Measurements from ENCODE around the gene POLR2E.

The POLR2E gene

DNA sequence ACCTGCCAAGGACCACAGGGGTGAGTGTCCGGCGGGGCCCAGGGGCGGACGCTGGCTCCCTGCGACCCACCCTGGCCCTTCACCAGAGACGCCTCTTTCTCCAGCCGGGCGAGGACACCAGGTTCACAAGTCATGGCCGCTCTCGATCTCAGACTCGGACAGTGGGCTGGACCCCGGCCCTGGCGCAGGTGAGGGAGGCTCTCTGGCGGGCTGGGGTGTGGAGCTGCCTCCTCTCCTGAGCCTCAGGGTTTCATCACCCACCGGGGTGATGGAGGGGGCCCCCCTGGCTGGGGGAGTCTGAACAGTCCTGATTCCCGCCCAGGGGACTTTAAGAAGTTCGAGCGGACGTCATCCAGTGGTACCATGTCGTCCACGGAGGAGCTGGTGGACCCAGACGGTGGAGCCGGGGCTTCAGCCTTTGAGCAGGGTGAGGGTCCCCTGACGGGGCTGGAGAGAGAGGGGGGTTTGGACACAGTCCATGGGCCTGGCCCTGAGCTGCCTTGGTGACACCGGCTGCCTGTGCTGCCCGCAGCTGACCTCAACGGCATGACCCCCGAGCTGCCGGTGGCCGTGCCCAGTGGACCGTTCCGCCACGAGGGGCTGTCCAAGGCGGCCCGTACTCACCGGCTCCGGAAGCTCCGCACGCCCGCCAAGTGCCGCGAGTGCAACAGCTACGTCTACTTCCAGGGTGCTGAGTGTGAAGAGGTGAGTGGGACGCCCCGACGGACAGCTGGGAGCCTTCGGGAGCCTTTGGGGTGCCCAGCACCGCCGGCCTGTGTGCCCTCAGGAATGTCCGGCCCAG lies 14.6 kb downstream of the POLR2E start:
- no peak for DNase-seq (ENCODE audit: low read depth)

DNA sequence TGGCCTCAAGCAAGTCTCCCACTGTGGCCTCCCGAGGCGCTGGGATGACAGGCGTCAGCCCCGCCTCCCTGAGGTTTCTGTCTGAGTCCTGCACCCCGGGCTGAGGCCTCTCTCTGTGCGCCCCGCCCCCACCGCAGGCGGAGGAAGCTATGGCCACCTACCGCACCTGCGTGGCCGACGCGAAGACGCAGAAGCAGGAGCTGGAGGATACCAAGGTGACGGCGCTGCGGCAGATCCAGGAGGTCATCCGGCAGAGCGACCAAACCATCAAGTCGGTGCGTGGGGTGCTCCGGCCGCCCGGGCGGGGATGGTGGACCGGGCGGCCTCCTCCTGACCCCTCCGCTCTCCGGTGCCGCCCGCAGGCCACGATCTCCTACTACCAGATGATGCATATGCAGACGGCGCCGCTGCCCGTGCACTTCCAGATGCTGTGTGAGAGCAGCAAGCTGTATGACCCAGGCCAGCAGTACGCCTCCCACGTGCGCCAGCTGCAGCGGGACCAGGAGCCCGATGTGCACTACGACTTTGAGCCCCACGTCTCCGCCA lies 15.5 kb downstream of the POLR2E start:
- DNase-seq (ENCODE audit: low read depth): no peak

DNA sequence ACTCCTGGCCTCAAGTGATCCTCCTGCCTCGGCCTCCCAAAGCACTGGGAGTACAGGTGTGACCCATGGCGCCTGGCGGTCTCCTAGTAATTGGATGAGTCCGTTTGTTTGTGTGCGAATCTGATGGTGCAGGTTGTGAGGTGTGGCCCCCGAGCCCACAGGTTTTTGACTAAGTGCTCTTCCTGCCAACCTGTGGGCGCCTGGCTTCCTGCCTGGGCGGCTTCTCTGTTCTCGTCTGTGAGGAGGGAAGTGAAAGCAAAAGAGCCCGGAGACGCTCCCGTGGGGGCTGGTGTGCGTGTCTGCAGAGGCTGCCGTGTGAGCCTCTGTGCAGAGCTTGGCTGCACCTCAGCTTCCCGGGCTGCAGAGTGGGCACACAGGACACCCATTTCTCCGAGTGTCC lies 18.2 kb downstream of the POLR2E start:
- no peak for DNase-seq (ENCODE audit: low read depth)

DNA sequence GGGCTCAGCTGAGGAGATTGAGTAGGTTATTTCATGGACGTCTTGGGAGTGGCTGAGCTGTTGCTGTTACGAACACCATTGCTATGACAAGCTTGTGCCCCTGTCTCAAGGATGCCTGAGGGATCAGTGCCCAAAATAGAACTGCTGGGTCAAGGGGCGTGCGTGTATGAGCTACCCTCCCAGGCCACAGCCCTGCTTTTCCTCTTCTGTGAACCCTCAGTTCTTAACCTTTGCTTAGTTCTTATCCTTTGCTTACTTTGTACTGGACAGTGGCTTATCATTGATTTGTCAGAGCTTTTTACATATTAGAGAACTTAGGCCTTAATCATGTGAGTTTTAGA lies 19.2 kb downstream of the POLR2E start:
- no peak for DNase-seq (ENCODE audit: low read depth)

DNA sequence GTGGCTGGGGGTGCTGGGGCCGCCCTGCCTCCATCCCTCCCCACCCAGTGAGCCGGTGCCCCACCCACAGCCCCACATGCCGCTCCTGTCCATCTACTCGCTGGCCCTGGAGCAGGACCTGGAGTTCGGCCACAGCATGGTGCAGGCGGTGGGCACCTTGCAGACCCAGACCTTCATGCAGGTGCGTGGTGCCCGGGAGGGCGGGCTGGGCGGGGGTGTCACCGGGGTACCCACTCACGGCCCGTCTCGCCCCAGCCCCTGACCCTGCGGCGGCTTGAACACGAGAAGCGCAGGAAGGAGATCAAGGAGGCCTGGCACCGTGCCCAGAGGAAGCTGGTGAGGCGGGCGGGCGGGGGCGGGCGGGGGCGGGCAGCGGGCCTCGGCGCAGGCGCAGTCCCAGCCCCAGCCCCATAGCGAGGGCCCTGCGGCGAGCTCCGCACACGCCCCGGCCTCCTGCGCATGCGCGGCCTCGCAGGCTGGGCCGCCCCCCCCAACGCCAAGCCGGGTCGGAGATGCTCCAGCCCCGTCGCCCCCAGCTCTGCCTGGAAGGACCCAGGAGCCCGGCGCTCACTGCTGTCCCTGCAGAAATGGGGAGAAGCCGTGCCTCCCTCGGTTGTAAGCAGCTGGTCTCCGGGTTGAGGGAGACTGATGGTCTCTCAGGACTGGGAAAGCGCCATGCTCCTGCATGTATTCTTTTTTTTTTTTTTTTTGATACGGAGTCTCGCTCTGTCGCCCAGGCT lies 20.5 kb downstream of the POLR2E start:
- no peak for DNase-seq (ENCODE audit: low read depth)

DNA sequence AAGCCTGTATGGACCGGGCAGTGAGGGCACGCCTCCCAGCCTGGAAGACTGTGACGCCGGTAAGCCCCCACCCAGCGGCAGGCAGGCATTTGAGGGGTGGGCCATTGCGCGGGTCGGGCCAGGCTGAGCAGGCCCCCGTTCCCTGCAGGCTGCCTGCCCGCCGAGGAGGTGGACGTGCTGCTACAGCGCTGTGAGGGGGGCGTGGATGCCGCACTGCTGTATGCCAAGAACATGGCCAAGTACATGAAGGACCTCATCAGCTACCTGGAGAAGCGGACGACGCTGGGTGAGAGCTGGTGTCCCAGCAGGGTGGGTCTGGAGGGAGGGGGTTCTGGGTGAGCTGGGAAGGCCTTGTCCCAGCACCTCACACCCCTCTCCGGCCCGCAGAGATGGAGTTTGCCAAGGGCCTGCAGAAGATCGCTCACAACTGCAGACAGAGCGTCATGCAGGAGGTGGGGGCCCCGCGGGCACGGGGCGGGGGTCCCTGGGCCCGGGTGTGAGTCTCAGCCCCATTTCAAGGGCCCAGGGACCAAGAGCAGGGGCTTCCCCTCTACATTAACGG lies 21.1 kb downstream of the POLR2E start:
- no peak for DNase-seq (ENCODE audit: low read depth)

DNA sequence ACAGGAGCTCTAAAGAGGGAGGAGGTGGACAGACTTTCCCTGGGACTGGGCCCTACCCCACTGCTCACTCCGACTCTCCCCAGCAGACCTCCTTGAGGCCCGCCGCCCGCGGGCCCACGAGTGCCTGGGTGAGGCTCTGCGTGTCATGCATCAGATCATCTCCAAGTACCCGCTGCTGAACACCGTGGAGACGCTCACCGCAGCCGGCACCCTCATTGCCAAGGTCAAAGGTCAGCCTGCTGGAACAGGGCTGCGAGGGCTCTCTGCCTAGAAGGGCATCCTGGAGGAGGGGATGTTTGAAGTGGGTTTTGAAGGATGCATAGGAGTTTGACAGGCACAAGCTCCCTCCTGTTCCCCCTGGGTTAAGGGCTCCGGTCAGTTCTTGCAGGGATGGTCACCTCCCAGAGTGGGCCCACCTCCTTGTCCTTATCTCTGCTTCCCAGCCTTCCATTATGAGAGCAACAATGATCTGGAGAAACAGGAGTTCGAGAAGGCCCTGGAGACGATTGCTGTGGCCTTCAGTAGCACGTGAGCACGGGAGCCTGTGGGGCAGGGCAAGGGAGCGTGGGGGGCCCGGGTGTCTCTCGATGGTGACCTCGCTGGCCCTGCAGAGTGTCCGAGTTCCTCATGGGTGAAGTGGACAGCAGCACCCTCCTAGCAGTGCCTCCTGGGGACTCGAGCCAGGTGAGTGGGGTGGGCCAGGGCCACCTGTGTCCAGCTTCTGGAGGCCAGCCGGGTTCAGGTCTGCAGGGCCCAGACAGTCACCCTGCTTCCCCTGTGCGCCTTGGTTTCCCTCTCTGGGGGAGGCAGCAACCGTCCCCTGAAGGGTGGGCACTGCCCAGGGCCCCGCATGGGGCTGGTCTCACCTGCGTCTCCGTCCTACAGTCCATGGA lies 21.9 kb downstream of the POLR2E start:
- DNase-seq (ENCODE audit: low read depth): no peak

DNA sequence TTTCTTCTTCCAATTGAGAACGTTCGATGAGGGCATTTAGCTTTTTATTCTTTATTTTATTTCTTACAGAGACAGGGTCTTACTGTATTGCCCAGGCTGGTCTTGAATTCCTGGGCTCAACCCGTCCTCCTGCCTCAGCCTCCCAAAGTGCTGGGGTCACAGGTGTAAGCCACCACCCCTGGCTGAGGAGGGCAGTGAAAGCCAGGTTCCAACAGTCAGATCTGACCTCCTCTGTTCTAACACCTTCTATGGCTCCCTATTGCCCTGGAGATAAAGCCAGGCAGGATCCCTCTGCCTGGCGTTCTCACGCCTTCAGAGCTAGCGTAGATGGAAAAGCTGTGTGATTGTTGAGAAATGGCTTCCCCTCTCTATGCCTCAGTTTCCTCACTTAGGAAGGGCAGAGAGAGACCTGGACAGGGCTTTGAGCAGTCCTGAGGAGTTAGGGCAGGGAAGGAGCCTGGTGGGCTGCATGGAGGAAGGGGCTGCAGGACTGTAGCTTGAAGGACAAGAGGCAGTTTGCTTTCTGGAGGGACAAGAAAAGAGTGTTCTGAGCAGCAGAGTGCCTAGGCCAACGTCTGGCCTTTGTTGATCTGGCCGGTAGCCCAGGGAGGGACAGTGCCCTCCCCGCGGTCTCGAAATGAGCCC lies 22.7 kb downstream of the POLR2E start:
- DNase-seq (ENCODE audit: low read depth): no peak

DNA sequence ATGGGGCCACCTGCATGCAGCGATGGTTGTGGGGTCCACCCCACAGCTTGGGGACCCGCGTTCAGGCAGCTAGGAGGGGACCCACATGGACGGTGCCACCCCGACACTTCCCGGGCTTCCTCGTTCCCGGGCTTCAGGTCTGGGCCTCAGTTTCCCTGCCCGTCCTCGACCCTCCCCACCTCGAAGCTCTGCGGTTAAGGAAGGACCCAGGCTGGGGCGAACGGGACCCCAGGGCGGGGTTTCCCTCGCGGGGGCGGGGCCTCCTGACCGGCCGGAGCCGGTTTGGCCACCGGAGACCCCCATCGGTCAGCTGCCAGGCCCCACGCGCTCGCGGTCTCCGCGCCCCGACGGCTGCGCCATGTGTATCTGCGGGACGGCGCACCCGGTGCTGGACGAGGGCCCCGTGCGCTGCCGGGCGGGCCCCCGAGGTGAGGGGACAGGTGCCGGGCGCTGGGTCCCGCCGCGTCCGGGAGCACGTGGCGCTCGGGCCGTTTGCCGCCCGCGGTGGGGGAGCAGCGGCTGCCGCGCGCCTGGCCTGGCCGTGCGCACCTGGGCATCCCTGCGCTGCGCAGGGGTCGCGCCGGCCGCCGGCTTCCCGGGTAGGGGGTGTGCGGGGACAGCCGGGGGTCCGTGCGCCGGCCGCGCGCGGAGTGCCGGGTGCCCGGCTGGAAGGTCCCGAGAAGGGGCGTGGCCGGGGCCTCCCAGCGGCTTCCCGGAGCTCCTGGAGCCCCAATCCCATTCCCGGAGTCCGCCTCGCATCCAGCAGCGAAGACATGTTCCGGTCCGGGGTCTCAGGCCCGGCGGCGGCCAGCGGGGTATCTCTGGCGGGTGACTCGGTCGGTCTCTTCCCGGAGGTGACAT lies 24.0 kb downstream of the POLR2E start:
- no peak for DNase-seq (ENCODE audit: low read depth)

DNA sequence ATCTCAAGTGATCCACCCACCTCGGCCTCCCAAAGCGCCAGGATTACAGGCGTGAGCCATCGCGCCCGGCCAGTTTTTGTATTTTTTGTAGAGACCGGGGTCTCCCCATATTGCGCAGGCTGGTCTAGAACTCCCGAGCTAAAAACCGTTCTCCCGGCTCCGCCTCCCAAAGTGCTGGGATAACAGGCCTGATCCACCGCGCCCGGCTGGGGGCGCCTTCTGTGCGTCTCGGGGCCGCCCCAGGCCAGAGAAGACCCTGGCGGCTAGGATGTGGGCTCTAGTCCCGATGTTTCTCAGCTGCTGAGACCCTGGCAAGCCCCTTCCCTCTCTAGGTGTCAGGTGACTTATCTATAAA lies 24.6 kb downstream of the POLR2E start:
- no peak for DNase-seq (ENCODE audit: low read depth)

DNA sequence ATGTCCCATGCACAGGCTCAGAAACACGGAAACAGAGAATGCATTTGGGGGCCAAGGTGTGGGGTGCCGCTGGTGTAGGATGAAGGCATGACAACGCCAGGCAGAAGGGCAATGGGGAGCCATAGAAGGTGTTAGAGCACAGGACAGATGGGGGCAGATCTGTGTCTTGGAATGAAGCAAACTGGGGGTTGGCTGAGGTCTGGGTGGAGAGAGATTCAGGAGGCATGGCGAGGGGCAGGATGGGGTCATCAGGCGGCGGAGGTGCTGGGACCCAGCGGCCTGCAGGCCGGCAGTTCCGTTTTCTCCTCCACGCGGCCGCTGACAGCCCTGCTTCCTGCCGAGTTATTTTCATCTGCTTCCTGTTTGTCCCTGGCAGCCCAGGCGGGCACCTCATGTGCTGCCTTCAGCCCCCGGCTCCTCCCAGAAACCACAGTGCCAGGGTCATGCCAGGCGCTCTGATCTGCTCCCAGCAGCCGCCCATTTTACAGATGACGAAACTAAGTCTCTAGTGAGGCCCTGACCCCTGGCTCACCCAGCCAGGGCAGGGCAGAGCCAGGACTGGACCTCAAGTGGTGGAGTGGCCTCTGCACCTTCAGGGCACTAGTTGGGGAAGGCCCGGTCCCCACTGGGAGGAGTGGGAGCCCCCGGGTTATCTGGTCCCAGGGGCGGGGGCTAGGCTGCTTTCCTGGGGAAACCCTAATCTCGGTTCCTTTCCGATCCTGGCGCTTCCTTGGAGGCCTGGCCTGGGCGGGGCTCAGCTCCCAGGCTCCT lies 26.0 kb downstream of the POLR2E start:
- no peak for DNase-seq (ENCODE audit: low read depth)

DNA sequence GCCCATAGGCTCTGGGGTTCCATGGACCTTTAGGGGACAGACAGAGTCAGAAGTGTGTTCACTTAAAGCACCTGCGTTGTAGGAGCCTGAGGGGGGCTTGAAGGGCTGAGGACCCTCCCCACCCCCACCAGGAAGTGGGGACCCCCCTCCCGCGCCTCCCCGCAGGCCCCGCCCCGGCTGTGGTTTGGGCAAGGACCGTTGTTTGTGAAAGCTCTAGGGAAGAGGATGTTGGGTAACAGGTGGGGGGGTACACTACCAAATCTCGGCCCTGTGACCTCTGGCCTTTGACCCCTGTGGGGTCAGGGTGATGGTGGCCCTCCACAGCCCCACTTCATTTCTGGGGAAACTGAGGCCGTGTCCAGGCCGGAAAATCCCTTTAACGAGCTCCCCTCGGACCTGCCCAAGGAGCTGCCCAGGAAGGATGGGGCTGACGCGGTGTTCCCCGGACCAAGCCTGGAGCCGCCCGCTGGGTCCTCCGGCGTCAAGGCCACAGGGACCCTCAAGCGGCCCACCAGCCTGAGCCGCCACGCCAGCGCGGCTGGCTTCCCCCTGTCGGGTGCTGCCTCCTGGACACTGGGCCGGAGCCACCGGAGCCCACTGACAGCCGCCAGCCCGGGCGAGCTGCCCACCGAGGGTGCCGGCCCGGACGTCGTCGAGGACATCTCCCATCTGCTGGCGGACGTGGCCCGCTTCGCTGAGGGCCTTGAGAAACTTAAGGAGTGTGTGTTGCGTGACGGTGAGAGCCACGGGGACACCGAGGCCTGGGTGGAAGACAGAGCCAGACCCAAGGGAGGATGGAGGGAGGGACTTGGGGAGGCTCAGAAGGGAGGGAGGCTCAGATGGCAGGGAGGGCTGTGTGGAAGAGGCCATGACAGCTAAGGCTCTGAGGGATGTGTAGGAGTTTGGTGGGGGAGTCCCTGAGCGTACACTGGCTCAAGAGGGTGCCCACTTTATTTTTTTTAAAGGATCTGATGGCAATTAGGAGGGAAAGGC lies 26.9 kb downstream of the POLR2E start:
- DNase-seq (ENCODE audit: low read depth): no peak

DNA sequence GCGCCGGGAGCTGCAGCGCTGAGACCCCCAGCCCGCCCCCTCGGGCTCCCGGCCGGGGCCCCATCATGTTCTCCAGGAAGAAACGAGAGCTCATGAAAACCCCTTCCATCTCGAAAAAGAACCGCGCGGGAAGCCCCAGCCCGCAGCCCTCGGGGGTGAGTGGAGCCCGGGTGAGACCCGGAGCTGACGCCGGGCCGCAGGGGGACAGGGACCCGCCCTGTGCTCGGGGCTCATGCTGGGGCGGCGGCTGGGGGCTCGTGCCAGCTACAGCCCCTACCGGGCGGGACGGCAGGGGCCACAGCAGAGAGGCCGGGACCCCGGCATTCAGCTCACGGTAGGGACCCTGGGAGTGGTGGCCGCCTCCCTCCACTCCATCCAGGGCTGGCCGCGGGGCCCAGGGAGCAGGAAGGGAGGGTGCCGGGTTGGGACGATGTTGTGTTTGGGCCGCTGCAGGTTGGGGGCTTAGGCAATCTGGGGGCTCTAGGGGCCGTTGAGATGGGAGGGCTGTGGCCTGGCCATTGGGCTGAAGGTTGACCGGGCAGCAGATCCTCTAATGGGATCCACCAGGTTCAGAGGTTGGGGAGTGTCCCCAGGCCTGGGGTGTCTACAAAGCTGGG lies 27.7 kb downstream of the POLR2E start:
- no peak for DNase-seq (ENCODE audit: low read depth)

DNA sequence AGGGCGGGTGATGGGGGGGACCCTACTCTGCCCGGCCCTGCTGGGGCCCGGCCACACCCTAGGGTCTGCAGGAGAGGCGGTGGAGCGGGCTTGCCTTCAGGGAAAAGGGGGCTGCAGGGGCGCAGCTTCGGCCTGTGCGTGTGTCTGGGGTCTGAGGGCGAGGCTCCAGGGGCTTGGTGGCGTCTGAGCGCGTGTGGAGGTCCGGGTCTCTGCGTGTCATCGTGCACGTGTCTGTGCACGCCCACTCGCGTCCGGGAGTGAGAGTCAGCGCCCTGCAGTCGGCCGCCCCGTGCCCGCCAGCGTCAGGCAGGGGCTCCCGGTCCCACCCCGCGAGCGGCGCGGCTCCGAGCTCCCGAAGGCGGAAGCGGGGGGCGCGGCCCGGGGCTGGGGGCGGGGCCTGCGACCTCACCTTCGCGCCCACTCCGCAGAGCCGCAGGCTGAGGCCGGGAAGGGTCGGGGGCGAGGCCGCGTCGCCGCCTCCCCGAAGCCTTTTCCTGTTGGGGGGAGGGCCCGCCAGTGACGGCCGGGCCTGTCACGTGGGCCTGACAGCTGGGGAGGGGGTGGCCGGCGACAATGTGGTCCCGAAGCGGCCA lies 28.3 kb downstream of the POLR2E start, which contains the start of gene ARHGAP45:
Gene ARHGAP45, plus strand, starts transcription at position 420 of the 593 bp plus-strand sequence. CDS start 239 bp downstream, outside the sequence.
- no peak for DNase-seq (ENCODE audit: low read depth)

DNA sequence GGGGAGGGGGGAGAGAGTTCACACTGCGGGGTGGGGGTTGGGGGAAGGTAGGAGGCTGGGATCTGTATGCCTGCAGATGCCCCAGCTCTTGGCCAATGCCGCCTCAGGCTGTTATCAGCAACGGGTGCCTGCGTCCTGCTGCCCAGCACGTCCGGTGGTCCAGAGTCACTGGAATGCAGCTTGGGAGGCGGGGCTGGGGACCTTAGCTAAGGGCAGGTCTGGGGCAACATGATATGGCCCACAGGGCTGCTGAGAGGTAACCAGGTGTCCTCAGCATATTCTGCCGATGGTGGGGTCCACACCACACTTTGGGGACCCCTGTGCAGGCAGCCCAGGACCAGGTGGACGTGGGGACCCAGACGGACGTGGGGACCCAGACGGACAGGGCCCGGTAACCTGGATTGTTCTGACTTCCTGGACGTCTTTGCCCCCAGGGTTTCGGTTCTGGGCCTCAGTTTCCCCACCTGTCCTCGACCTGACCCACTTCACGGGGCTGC lies 28.9 kb downstream of the POLR2E start:
- no peak for DNase-seq (ENCODE audit: low read depth)

DNA sequence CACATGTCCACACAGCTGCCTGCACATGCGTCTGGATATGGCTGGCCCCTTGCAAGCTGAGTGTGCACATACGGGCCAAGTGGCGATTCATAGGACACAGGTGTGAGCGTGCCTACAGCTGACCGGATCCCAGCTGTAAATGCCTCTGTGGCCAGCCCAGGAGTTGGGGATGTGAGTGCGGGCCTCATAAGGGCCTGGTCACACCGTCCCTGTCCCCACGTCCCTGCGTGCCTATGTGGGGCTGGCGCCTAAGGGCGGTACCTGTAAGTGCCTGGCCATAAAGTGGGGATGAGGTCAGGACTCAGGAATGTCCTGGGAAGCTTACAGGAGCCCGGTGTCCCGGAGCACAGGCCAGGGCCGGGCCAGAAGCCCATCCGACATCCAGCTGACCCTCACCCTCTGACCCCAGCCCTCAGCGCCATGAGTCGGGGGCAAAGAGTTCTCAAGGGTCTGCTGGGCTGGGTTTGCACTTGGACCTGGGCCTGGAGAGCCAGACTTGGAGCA lies 29.5 kb downstream of the POLR2E start:
- DNase-seq (ENCODE audit: low read depth): no peak

Data from HS-27A (cell line).